K562 (cell line): ENCODE data around the gene FAM98C. TPM values are rescaled to one million over a fixed set of nuclear protein-coding genes. Genes with fewer than 3 reads are reported as not detected.

Source experiments
- ARID1B ChIP-seq: fragments of 450-650 bp; IDR thresholded peaks from 2 replicates; pipeline ENCODE4 v1.6.1; 2016; ENCODE audit warnings: antibody characterized with exemption, mild to moderate bottlenecking, inconsistent platforms
- CBFA2T3 ChIP-seq: fragments of 450-650 bp; IDR thresholded peaks from 2 replicates; pipeline ENCODE4 v1.6.1; 2017
- DPF2 ChIP-seq: fragments of 450-650 bp; IDR thresholded peaks from 2 replicates; pipeline ENCODE4 v1.6.1; 2016
- EGR1 ChIP-seq: fragments of 450-650 bp; conservative IDR thresholded peaks from 2 replicates; pipeline ENCODE4 v1.6.1; 2017; ENCODE audit warnings: mild to moderate bottlenecking
- GATA2 ChIP-seq: sonication (generic); formaldehyde crosslinking; IDR thresholded peaks from 2 replicates; pipeline ENCODE4 v1.4.0; 2020; ENCODE audit warnings: mild to moderate bottlenecking, missing genetic modification reagents
- HMGN3 ChIP-seq: IDR thresholded peaks from 2 replicates; pipeline ENCODE4 v1.6.1; 2011; ENCODE audit warnings: borderline replicate concordance, low read depth, mild to moderate bottlenecking, mixed read lengths, low read length; ENCODE audit not compliant: insufficient read length; ENCODE audit errors: extremely low read depth
- KDM1A ChIP-seq, 2 experiments: fragments of 450-650 bp; IDR thresholded peaks; 2 replicates each; pipeline ENCODE4 v1.6.1; 2016; ENCODE audit warnings: mild to moderate bottlenecking in 2 of 2
- L3MBTL2 ChIP-seq: fragments of 450-650 bp; IDR thresholded peaks from 2 replicates; pipeline ENCODE4 v1.6.1; 2016; ENCODE audit warnings: mild to moderate bottlenecking, moderate library complexity
- MYNN ChIP-seq, 2 experiments: sonication (generic); formaldehyde crosslinking in 1 of 2; IDR thresholded peaks; 2 replicates each; pipeline versions ENCODE4 v1.5.0 to v1.6.1; 2016 to 2020; ENCODE audit warnings: antibody characterized with exemption in 1 of 2, missing genetic modification reagents in 1 of 2
- NONO ChIP-seq, 2 experiments: fragments of 200-400 bp in 1 of 2; fragments of 450-650 bp in 1 of 2; formaldehyde crosslinking in 1 of 2; IDR thresholded peaks; 2 replicates each; pipeline ENCODE4 v1.6.1; 2017; ENCODE audit warnings: low read depth in 2 of 2, mild to moderate bottlenecking in 2 of 2, moderate library complexity in 2 of 2, low read length in 1 of 2
- NRF1 ChIP-seq, 2 experiments: fragments of 450-650 bp; IDR thresholded peaks in 1 of 2; conservative IDR thresholded peaks in 1 of 2; 2 replicates each; pipeline ENCODE4 v1.6.1; 2014; ENCODE audit warnings: mild to moderate bottlenecking in 2 of 2
- PML ChIP-seq: IDR thresholded peaks from 2 replicates; pipeline ENCODE4 v1.6.1; 2012; ENCODE audit warnings: low read length, inconsistent platforms
- RBFOX2 ChIP-seq: fragments of 200-400 bp; formaldehyde crosslinking; IDR thresholded peaks from 2 replicates; pipeline ENCODE4 v1.6.1; 2017; ENCODE audit warnings: low read depth, mild to moderate bottlenecking, low read length, moderate library complexity
- STAT5A ChIP-seq: IDR thresholded peaks from 2 replicates; pipeline ENCODE4 v1.6.1; 2012; ENCODE audit warnings: low read length, inconsistent platforms, borderline replicate concordance
- TAL1 ChIP-seq: fragments of 450-650 bp; IDR thresholded peaks from 2 replicates; pipeline ENCODE4 v1.6.1; 2016; ENCODE audit warnings: mild to moderate bottlenecking
- TCF3 ChIP-seq: sonication (generic); formaldehyde crosslinking; IDR thresholded peaks from 2 replicates; pipeline ENCODE4 v1.4.0; 2020; ENCODE audit warnings: mild to moderate bottlenecking, missing genetic modification reagents
- VEZF1 ChIP-seq: fragments of 200-800 bp; sonication (Bioruptor generic); IDR thresholded peaks from 2 replicates; pipeline ENCODE4 v1.6.1; 2017; ENCODE audit warnings: missing genetic modification characterization, missing compliant biosample characterization
- ZFX ChIP-seq: sonication (generic); formaldehyde crosslinking; IDR thresholded peaks from 2 replicates; pipeline ENCODE4 v1.8.0; 2022; ENCODE audit warnings: mild to moderate bottlenecking, missing genetic modification reagents, moderate library complexity
- ZNF740 ChIP-seq, 3 experiments: fragments of 200-800 bp in 1 of 3; sonication (Bioruptor generic) in 1 of 3; sonication (generic) in 1 of 3; formaldehyde crosslinking in 1 of 3; IDR thresholded peaks; 2 replicates each; pipeline versions ENCODE4 v1.6.1 to v1.8.0; 2016 to 2022; ENCODE audit warnings: mild to moderate bottlenecking in 2 of 3, missing compliant biosample characterization in 2 of 3, missing genetic modification characterization in 2 of 3, missing genetic modification reagents in 1 of 3
- polyA plus RNA-seq, 8 experiments: library from polyadenylated mRNA; depleted of rRNA in 4 of 8; stranded (reverse) in 5 of 8; unstranded in 3 of 8; fragments of >200 nt; fragmentation: Nextera tagmentation in 2 of 8; fragmentation: Illumina TruSeq in 1 of 8; extraction: Ambion mirVana in 2 of 8; extraction: Trizol in 1 of 8; gene quantifications; 2 replicates each; pipeline versions ENCODE4 v1.2.1 to v1.2.3, GENCODE V29; 2011 to 2014; ENCODE audit warnings: inconsistent platforms in 1 of 8, missing spikeins in 1 of 8
- total RNA-seq, 7 experiments: library from RNA; depleted of rRNA in 6 of 7; stranded (reverse); fragments of >200 nt in 6 of 7; fragmentation: Illumina TruSeq in 2 of 7; extraction: Trizol in 2 of 7; gene quantifications; 2 replicates each; pipeline versions ENCODE4 v1.2.1 to v1.2.3, GENCODE V29; 2011 to 2021; ENCODE audit warnings: low replicate concordance in 1 of 7
- TF ChIP-seq, protein P1 (sequence below): sonication (generic); formaldehyde crosslinking; IDR thresholded peaks from 2 replicates; pipeline ENCODE4 v1.8.1; 2023; ENCODE audit warnings: mild to moderate bottlenecking, missing genetic modification reagents
- TF ChIP-seq, protein P2 (sequence below): fragments of 450-650 bp; IDR thresholded peaks from 2 replicates; pipeline ENCODE4 v1.6.1; 2018; ENCODE audit not compliant: partially characterized antibody

The FAM98C gene
- total and polyA plus RNA-seq, 9 of the 15 experiments (the other 6 are each of a cell fraction or from before 2014, with no cell fraction given) = 1.7 to 43.8 (median 13.7) TPM

GRCh38 chr19:38412961-38413360 lies 10.1 kb downstream of the FAM98C start (continued):
- peak; percentile 54 for TF ChIP-seq RBFOX2
- TF ChIP-seq GATA2 (CRISPR knock-in tag) = peak; percentile 86
- TF ChIP-seq, protein P1, sequence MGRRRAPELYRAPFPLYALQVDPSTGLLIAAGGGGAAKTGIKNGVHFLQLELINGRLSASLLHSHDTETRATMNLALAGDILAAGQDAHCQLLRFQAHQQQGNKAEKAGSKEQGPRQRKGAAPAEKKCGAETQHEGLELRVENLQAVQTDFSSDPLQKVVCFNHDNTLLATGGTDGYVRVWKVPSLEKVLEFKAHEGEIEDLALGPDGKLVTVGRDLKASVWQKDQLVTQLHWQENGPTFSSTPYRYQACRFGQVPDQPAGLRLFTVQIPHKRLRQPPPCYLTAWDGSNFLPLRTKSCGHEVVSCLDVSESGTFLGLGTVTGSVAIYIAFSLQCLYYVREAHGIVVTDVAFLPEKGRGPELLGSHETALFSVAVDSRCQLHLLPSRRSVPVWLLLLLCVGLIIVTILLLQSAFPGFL = no peak
- TF ChIP-seq NONO (IDR thresholded peaks at IDR 0.05; ENCODE audit: low read depth in 2 of 2, low read length in 1 of 2) = 0 out of 4 replicates have a peak, but pooled peaks of 1 of the 2 experiments have one; percentile 41
- peak in 1 of 2 experiments; percentile 24; a peak in 1 of 4 replicates for TF ChIP-seq NRF1 (conservative IDR thresholded peaks at IDR 0.05 in 1 of 2, IDR thresholded peaks at IDR 0.05 in 1 of 2)
- peak; percentile 90 for TF ChIP-seq TCF3
- TF ChIP-seq EGR1 = 0 out of 2 replicates have a peak, but pooled peaks have one; percentile 15
- TF ChIP-seq ARID1B = peak; percentile 94
- peak; percentile 58 for TF ChIP-seq VEZF1 (CRISPR knock-in tag)
- TF ChIP-seq DPF2 = peak; percentile 89
- TF ChIP-seq HMGN3 = peak; percentile 63
- TF ChIP-seq STAT5A = peak; percentile 79
- TF ChIP-seq L3MBTL2 = peak; percentile 60; the same call in 1 of the 2 replicates
- peak; percentile 47; the same call in 1 of the 2 replicates for TF ChIP-seq MYNN (IDR thresholded peaks at IDR 0.05)
- TF ChIP-seq MYNN (CRISPR knock-in tag; IDR thresholded peaks at IDR 0.05) = no peak
- 0 out of 2 replicates have a peak, but pooled peaks have one; percentile 36 for TF ChIP-seq ZFX (CRISPR knock-in tag)
- TF ChIP-seq KDM1A (IDR thresholded peaks at IDR 0.05) = peak; percentile 17 to 63; a peak in 3 of 4 replicates
- TF ChIP-seq, protein P2, sequence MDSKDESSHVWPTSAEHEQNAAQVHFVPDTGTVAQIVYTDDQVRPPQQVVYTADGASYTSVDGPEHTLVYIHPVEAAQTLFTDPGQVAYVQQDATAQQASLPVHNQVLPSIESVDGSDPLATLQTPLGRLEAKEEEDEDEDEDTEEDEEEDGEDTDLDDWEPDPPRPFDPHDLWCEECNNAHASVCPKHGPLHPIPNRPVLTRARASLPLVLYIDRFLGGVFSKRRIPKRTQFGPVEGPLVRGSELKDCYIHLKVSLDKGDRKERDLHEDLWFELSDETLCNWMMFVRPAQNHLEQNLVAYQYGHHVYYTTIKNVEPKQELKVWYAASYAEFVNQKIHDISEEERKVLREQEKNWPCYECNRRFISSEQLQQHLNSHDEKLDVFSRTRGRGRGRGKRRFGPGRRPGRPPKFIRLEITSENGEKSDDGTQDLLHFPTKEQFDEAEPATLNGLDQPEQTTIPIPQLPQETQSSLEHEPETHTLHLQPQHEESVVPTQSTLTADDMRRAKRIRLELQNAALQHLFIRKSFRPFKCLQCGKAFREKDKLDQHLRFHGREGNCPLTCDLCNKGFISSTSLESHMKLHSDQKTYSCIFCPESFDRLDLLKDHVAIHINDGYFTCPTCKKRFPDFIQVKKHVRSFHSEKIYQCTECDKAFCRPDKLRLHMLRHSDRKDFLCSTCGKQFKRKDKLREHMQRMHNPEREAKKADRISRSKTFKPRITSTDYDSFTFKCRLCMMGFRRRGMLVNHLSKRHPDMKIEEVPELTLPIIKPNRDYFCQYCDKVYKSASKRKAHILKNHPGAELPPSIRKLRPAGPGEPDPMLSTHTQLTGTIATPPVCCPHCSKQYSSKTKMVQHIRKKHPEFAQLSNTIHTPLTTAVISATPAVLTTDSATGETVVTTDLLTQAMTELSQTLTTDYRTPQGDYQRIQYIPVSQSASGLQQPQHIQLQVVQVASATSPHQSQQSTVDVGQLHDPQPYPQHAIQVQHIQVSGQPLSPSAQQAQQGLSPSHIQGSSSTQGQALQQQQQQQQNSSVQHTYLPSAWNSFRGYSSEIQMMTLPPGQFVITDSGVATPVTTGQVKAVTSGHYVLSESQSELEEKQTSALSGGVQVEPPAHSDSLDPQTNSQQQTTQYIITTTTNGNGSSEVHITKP = peak; percentile 79
- peak; percentile 96 for TF ChIP-seq CBFA2T3
- TF ChIP-seq ZNF740 (CRISPR knock-in tag; IDR thresholded peaks at IDR 0.05) = no peak
- 0 out of 4 replicates have a peak, but pooled peaks of 1 of the 2 experiments have one; percentile 27 for TF ChIP-seq ZNF740 (tag; IDR thresholded peaks at IDR 0.05)
- TF ChIP-seq PML = 0 out of 2 replicates have a peak, but pooled peaks have one; percentile 44
- peak; percentile 85 for TF ChIP-seq TAL1
